SK-N-SH treated with all-trans-retinoic acid at 6 μM for 48 hours (cell line): ENCODE measurements around the gene PRSS22.

Source experiments
- ATAC-seq: fragments of 200-7000 bp; cut with Tn5 transposase; 3 replicates; pipeline ENCODE4 v1.9.1; 2020; ENCODE audit warnings: mild to moderate bottlenecking, moderate library complexity
- ARNTL ChIP-seq: fragments of 450-650 bp; formaldehyde crosslinking; IDR thresholded peaks from 2 replicates; pipeline ENCODE4 v1.5.0; 2020; ENCODE audit warnings: low read depth, mild to moderate bottlenecking, moderate library complexity, borderline replicate concordance
- CREB5 ChIP-seq: fragments of 250-450 bp; sonication (Bioruptor Pico); IDR thresholded peaks from 2 replicates; pipeline ENCODE4 v1.5.1; 2020; ENCODE audit warnings: low read depth, mild to moderate bottlenecking, moderate library complexity
- CSDC2 ChIP-seq: fragments of 250-450 bp; sonication (Bioruptor Pico); IDR thresholded peaks from 2 replicates; pipeline ENCODE4 v1.5.0; 2020; ENCODE audit warnings: mild to moderate bottlenecking, moderate library complexity
- ESRRG ChIP-seq: fragments of 250-450 bp; sonication (Bioruptor Pico); IDR thresholded peaks from 2 replicates; pipeline ENCODE4 v1.6.1; 2021; ENCODE audit warnings: mild to moderate bottlenecking
- GLIS3 ChIP-seq: fragments of 250-450 bp; sonication (Bioruptor Pico); IDR thresholded peaks from 2 replicates; pipeline ENCODE4 v1.5.0; 2020; ENCODE audit warnings: mild to moderate bottlenecking, moderate library complexity
- ISL1 ChIP-seq: fragments of 250-450 bp; sonication (Bioruptor Pico); IDR thresholded peaks from 2 replicates; pipeline ENCODE4 v2.1.2; 2022; ENCODE audit warnings: mild to moderate bottlenecking, moderate library complexity
- OSR1 ChIP-seq: fragments of 250-450 bp; sonication (Bioruptor Pico); IDR thresholded peaks from 2 replicates; pipeline ENCODE4 v1.8.0; 2022; ENCODE audit warnings: moderate library complexity, mild to moderate bottlenecking, inconsistent platforms
- RARB ChIP-seq: fragments of 250-450 bp; sonication (Bioruptor Pico); IDR thresholded peaks from 2 replicates; pipeline ENCODE4 v1.8.0; 2021; ENCODE audit warnings: mild to moderate bottlenecking, moderate library complexity
- SNAI2 ChIP-seq: fragments of 250-450 bp; sonication (Bioruptor Pico); IDR thresholded peaks from 2 replicates; pipeline ENCODE4 v1.5.0; 2020; ENCODE audit warnings: mild to moderate bottlenecking, moderate library complexity
- TCF4 ChIP-seq: fragments of 250-450 bp; sonication (Bioruptor Pico); IDR thresholded peaks from 2 replicates; pipeline ENCODE4 v1.8.0; 2021; ENCODE audit warnings: mild to moderate bottlenecking, moderate library complexity, borderline replicate concordance
- TOX ChIP-seq: fragments of 250-450 bp; sonication (Bioruptor Pico); IDR thresholded peaks from 2 replicates; pipeline ENCODE4 v1.8.0; 2021; ENCODE audit warnings: mild to moderate bottlenecking, moderate library complexity, borderline replicate concordance
- TSHZ2 ChIP-seq: fragments of 250-450 bp; sonication (Bioruptor Pico); IDR thresholded peaks from 2 replicates; pipeline ENCODE4 v1.5.0; 2020; ENCODE audit warnings: mild to moderate bottlenecking, moderate library complexity
- ZC3H10 ChIP-seq: fragments of 250-450 bp; sonication (Bioruptor Pico); IDR thresholded peaks from 2 replicates; pipeline ENCODE4 v1.5.1; 2021; ENCODE audit warnings: mild to moderate bottlenecking, moderate library complexity
- ZFP3 ChIP-seq: fragments of 250-450 bp; sonication (Bioruptor Pico); IDR thresholded peaks from 2 replicates; pipeline ENCODE4 v1.5.0; 2020; ENCODE audit warnings: mild to moderate bottlenecking, moderate library complexity
- ZFP30 ChIP-seq: fragments of 450-650 bp; formaldehyde crosslinking; IDR thresholded peaks from 2 replicates; pipeline ENCODE4 v1.5.0; 2022; ENCODE audit warnings: mild to moderate bottlenecking, moderate library complexity
- ZNF565 ChIP-seq: fragments of 450-650 bp; formaldehyde crosslinking; conservative IDR thresholded peaks from 2 replicates; pipeline ENCODE4 v1.5.0; 2020; ENCODE audit warnings: low read depth, mild to moderate bottlenecking, moderate library complexity
- ZNF8 ChIP-seq: fragments of 450-650 bp; formaldehyde crosslinking; IDR thresholded peaks from 2 replicates; pipeline ENCODE4 v1.5.0; 2020; ENCODE audit warnings: mild to moderate bottlenecking, moderate library complexity
- TF ChIP-seq, protein P1 (sequence below): fragments of 250-450 bp; sonication (Bioruptor Pico); IDR thresholded peaks from 2 replicates; pipeline ENCODE4 v1.5.1; 2021; ENCODE audit warnings: mild to moderate bottlenecking, moderate library complexity
- TF ChIP-seq, protein P2 (sequence below): fragments of 250-450 bp; sonication (Bioruptor Pico); IDR thresholded peaks from 2 replicates; pipeline ENCODE4 v1.8.0; 2020; ENCODE audit warnings: mild to moderate bottlenecking, moderate library complexity, borderline replicate concordance
- TF ChIP-seq, protein P3 (sequence below): fragments of 250-450 bp; sonication (Bioruptor Pico); IDR thresholded peaks from 2 replicates; pipeline ENCODE4 v1.8.0; 2021; ENCODE audit warnings: low read depth, mild to moderate bottlenecking, moderate library complexity, borderline replicate concordance

PRSS22 gene

DNA sequence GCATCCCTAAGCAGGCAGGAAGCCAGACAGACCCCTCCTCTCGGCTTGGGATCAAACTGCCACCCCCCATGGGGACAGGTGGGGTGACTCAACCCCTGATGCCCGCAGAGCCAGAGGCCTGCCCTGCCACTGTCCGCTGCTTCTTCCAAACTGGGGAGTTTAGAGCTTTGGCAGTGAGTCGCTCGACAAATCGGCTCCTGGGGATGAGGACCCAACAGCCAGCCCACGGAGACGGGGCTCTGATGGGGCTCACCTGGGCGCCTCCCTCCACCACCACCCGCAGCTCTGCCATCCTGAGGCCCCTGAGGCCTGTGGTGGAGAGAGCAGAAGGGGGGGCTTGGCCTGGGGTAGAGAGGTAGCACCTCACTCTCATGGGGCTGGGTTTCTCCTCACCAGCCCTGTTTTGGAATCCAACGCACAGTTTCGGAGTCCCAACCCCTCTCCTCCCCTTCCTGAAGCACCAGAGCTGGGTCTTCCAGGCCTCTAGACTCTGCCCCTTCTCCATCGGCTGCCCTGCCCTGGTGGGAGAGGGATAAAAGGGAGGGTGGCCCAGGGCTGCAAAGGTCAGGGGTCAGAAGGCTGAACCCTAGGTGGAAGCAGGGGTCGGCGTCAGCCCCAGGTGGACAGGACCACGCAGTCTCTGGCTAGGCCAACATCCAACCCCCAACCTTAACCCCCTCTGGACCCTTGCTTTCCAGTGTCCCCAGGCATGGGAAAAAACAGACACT is 5.8 kb downstream of the PRSS22 start:
- no peak for ATAC-seq

GRCh38 chr16:2848933-2849725 is 8.8 kb downstream of the PRSS22 start:
- no peak for ATAC-seq
- TF ChIP-seq CSDC2 (CRISPR knock-in tag) (no peak), ZNF565 (no peak), GLIS3 (no peak), ARNTL (CRISPR knock-in tag) (no peak), ZFP30 (no peak), SNAI2 (CRISPR knock-in tag) (no peak), ZC3H10 (CRISPR knock-in tag) (no peak), ZNF8 (no peak), RARB (CRISPR knock-in tag) (no peak), ZFP3 (CRISPR knock-in tag) (no peak), TOX (CRISPR knock-in tag) (no peak), OSR1 (no peak), TCF4 (CRISPR knock-in tag) (no peak)
- TF ChIP-seq, protein P1, sequence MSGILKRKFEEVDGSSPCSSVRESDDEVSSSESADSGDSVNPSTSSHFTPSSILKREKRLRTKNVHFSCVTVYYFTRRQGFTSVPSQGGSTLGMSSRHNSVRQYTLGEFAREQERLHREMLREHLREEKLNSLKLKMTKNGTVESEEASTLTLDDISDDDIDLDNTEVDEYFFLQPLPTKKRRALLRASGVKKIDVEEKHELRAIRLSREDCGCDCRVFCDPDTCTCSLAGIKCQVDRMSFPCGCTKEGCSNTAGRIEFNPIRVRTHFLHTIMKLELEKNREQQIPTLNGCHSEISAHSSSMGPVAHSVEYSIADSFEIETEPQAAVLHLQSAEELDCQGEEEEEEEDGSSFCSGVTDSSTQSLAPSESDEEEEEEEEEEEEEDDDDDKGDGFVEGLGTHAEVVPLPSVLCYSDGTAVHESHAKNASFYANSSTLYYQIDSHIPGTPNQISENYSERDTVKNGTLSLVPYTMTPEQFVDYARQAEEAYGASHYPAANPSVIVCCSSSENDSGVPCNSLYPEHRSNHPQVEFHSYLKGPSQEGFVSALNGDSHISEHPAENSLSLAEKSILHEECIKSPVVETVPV (CRISPR knock-in tag) = no peak
- TF ChIP-seq, protein P2, sequence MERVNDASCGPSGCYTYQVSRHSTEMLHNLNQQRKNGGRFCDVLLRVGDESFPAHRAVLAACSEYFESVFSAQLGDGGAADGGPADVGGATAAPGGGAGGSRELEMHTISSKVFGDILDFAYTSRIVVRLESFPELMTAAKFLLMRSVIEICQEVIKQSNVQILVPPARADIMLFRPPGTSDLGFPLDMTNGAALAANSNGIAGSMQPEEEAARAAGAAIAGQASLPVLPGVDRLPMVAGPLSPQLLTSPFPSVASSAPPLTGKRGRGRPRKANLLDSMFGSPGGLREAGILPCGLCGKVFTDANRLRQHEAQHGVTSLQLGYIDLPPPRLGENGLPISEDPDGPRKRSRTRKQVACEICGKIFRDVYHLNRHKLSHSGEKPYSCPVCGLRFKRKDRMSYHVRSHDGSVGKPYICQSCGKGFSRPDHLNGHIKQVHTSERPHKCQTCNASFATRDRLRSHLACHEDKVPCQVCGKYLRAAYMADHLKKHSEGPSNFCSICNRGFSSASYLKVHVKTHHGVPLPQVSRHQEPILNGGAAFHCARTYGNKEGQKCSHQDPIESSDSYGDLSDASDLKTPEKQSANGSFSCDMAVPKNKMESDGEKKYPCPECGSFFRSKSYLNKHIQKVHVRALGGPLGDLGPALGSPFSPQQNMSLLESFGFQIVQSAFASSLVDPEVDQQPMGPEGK (CRISPR knock-in tag) = no peak

More for the DNA sequence above, 5.8 kb downstream of the PRSS22 start:
- TF ChIP-seq OSR1 (no peak), ARNTL (CRISPR knock-in tag) (no peak), RARB (CRISPR knock-in tag) (no peak), SNAI2 (CRISPR knock-in tag) (no peak), CSDC2 (CRISPR knock-in tag) (no peak), ZNF8 (no peak), TOX (CRISPR knock-in tag) (no peak), ISL1 (CRISPR knock-in tag) (no peak), ZC3H10 (CRISPR knock-in tag) (no peak), ZNF565 (no peak), TSHZ2 (CRISPR knock-in tag) (no peak), ESRRG (CRISPR knock-in tag) (no peak), CREB5 (CRISPR knock-in tag) (no peak), ZFP30 (no peak)
- TF ChIP-seq, protein P3, sequence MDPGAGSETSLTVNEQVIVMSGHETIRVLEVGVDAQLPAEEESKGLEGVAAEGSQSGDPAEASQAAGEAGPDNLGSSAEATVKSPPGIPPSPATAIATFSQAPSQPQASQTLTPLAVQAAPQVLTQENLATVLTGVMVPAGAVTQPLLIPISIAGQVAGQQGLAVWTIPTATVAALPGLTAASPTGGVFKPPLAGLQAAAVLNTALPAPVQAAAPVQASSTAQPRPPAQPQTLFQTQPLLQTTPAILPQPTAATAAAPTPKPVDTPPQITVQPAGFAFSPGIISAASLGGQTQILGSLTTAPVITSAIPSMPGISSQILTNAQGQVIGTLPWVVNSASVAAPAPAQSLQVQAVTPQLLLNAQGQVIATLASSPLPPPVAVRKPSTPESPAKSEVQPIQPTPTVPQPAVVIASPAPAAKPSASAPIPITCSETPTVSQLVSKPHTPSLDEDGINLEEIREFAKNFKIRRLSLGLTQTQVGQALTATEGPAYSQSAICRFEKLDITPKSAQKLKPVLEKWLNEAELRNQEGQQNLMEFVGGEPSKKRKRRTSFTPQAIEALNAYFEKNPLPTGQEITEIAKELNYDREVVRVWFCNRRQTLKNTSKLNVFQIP (CRISPR knock-in tag) = no peak
- TF ChIP-seq, protein P2 (CRISPR knock-in tag) = no peak
- TF ChIP-seq, all 23 proteins: peak for 0
